ENCODE results near the gene TAS1R2.
"Not testable (repeated sequence)": the region's sequence is repeated elsewhere in the genome, so short reads cannot be mapped to it uniquely, and the experiment has no call there.

TAS1R2 gene

GRCh38 chr1:18861082-18861481 lies 1.6 kb upstream of the TAS1R2 start:
- no peak overlapping the region for H3K4me3 ChIP-seq (ENCODE audit: low read depth, low read length)
- TF ChIP-seq, protein P1, sequence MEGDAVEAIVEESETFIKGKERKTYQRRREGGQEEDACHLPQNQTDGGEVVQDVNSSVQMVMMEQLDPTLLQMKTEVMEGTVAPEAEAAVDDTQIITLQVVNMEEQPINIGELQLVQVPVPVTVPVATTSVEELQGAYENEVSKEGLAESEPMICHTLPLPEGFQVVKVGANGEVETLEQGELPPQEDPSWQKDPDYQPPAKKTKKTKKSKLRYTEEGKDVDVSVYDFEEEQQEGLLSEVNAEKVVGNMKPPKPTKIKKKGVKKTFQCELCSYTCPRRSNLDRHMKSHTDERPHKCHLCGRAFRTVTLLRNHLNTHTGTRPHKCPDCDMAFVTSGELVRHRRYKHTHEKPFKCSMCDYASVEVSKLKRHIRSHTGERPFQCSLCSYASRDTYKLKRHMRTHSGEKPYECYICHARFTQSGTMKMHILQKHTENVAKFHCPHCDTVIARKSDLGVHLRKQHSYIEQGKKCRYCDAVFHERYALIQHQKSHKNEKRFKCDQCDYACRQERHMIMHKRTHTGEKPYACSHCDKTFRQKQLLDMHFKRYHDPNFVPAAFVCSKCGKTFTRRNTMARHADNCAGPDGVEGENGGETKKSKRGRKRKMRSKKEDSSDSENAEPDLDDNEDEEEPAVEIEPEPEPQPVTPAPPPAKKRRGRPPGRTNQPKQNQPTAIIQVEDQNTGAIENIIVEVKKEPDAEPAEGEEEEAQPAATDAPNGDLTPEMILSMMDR (IDR thresholded peaks at IDR 0.05; ENCODE audit: borderline replicate concordance, insufficient read depth, low read depth, low read length), result no peak

GRCh38 chr1:18858070-18858688 lies 1.3 kb downstream of the TAS1R2 start:
- TF ChIP-seq, protein P1 (IDR thresholded peaks at IDR 0.05; ENCODE audit: borderline replicate concordance, insufficient read depth, low read depth, low read length), result no peak
- H3K4me3 ChIP-seq (ENCODE audit: low read depth, low read length), result no peak overlapping the region

DNA sequence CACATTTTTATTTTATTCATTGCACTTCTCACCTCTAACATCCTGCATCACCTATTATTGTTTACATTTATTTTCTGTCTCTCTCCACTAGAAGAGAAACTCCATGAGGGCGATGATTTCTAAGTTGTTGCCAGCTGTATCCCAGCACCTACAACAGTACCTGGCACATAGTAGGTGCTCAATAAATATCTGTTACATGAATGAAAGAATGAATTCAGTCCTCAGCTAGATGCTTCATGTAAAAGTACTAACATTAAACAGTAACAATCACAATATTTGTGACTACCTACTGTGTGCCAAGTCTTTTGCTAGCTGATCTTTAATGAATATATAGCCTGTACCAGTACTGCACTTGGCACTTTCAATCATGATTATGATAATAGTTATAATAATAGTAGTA lies 3.0 kb downstream of the TAS1R2 start:
- TF ChIP-seq, protein P1 (IDR thresholded peaks at IDR 0.05; ENCODE audit: borderline replicate concordance, insufficient read depth, low read depth, low read length), result no peak
- H3K4me3 ChIP-seq (ENCODE audit: low read depth, low read length), result no peak overlapping the region

GRCh38 chr1:18855573-18855972 lies 3.9 kb downstream of the TAS1R2 start:
- TF ChIP-seq, protein P1 (IDR thresholded peaks at IDR 0.05; ENCODE audit: borderline replicate concordance, insufficient read depth, low read depth, low read length), result no peak
- no peak overlapping the region for H3K4me3 ChIP-seq (ENCODE audit: low read depth, low read length)

DNA sequence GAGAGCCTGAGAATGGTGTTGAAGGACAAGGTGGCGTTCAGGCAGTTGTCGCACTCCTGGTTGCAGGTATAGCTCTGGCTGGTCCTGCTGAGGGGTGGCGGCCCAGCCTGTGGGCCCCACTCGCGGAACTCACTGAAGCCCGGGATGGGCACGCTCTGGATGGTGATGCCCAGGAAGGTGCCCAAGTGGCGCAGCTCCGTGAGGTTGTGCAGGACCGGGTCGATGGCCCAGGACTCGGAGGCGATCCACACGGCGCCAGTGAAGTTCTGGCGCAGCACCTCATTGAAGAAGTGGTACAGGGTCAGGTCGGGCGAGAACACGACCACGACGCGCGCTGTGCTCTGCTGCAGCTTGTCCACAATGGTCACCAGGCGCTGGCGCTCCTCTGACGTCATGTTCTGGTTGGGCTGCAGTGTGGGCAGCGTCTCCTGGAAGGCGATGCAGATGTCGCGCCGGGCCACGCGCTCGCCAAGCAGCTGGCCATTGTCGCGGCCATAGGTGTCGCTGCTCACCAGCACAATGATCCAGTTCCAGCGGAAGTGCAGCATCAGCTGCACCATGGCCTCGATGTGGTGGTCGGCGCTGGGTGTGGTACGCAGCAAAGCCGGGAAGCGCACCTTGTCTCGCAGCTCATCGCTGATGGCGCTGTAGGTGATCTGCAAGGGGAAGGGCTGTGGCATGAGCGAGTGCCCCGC lies 5.0 kb downstream of the TAS1R2 start:
- H3K4me3 ChIP-seq (ENCODE audit: low read depth, low read length), result no peak overlapping the region
- TF ChIP-seq, protein P1 (IDR thresholded peaks at IDR 0.05; ENCODE audit: borderline replicate concordance, insufficient read depth, low read depth, low read length), result no peak

DNA sequence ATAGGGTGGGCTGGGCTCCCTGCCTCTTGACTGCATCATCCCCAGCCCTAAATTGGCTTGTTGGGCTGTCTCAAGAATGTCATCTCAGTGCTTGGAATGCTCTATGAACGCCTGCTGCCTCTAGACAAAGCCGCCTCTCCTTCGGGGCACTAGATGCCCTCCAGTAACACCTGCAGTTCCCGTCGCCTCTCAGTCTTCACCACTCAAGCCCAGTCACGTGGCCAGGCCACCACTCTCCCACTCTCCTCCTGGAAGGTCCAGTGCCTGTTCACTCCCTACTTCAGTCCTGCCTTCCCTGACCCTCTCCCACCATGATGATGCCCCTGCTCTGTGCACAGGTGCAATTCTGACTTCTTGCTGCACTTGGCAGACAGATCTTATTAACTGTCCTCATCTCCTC lies 7.0 kb downstream of the TAS1R2 start:
- TF ChIP-seq, protein P1 (IDR thresholded peaks at IDR 0.05; ENCODE audit: borderline replicate concordance, insufficient read depth, low read depth, low read length), result no peak
- H3K4me3 ChIP-seq (ENCODE audit: low read depth, low read length), result no peak overlapping the region

DNA sequence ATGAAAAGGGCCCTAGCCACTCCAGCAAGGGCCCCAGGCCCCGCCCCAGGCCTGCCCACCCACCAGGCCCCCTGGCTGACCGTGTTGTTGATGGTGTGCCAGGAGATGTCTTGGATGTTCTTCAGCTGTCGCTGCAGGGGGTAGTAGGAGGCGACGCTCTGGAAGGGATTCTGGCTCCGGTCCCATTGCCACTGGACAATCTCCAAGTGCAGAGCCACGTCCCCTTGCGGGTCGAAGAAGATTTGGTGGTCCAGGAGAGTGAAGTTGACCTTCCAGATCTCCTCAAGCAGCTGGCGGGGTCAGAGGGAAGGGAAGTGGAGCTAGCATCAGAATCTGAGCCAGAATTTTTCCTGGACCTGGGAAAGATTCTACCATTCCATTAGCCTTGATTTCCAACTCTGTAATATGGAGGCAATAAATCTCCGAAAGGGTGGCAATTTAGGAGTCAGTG lies 10.2 kb downstream of the TAS1R2 start:
- TF ChIP-seq, protein P1 (IDR thresholded peaks at IDR 0.05; ENCODE audit: borderline replicate concordance, insufficient read depth, low read depth, low read length), result no peak
- H3K4me3 ChIP-seq (ENCODE audit: low read depth, low read length), result no peak overlapping the region

- not testable (repeated sequence) for H3K4me3 ChIP-seq (ENCODE audit: low read depth, low read length)
Measured at GRCh38 chr1:18847723-18848122, 11.7 kb downstream of the TAS1R2 start.
